ENCODE results near the gene XIAP.

The XIAP gene

DNA sequence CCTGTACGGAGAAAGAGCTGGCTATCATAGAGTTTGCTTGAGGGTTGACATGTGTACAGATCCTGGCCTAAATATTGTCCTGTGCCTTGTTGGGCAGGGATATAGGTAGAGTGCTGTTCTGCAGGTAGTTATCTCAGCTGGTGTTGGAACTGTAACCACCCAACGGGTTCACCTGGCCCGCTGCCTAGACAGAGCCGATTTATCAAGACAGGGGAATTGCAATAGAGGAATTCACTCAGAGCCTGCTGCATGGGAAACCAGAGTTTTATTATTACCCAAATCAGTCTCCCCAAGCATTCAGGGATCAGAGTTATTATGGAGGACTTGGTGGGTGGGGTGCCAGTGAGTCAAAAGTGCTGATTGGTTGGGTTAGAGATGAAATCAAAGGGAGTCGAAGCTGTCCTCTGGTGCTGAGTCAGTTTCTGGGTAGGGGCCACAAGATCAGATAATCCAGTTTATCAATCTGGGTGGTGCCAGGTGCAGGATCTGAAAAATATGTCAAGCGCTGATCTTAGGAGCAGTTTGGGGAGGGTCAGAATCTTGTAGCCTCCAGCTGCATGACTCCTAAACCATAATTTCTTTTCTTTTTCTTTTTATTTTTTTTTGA, 42.5 kb upstream of the XIAP start:
- TF ChIP-seq, protein P1, sequence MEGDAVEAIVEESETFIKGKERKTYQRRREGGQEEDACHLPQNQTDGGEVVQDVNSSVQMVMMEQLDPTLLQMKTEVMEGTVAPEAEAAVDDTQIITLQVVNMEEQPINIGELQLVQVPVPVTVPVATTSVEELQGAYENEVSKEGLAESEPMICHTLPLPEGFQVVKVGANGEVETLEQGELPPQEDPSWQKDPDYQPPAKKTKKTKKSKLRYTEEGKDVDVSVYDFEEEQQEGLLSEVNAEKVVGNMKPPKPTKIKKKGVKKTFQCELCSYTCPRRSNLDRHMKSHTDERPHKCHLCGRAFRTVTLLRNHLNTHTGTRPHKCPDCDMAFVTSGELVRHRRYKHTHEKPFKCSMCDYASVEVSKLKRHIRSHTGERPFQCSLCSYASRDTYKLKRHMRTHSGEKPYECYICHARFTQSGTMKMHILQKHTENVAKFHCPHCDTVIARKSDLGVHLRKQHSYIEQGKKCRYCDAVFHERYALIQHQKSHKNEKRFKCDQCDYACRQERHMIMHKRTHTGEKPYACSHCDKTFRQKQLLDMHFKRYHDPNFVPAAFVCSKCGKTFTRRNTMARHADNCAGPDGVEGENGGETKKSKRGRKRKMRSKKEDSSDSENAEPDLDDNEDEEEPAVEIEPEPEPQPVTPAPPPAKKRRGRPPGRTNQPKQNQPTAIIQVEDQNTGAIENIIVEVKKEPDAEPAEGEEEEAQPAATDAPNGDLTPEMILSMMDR (IDR thresholded peaks at IDR 0.05; ENCODE audit: low read depth, low read length, poor library complexity, severe bottlenecking): no peak
- TF ChIP-seq EZH2phosphoT487 (IDR thresholded peaks at IDR 0.05; ENCODE audit: borderline replicate concordance, low read length): no peak
- H3F3A ChIP-seq (ENCODE audit: control insufficient read depth, insufficient read depth): no peaks in the 10 kb centered on the region
- H3K4me3 ChIP-seq (ENCODE audit: low read length): no peak overlapping the region
- H3K9me3 ChIP-seq (ENCODE audit: control insufficient read depth, insufficient read depth, low read length): no peaks in the 10 kb centered on the region
- no peaks in the 10 kb centered on the region for H3K79me2 ChIP-seq (ENCODE audit: control insufficient read depth, low read length)
- no peaks in the 10 kb centered on the region for H3K36me3 ChIP-seq (ENCODE audit: control insufficient read depth, low read length)
- no peaks in the 10 kb centered on the region for H3K9me2 ChIP-seq (replicated peaks; ENCODE audit: control insufficient read depth, low read length)
- H3K4me1 ChIP-seq (ENCODE audit: control insufficient read depth, low read length): no peaks in the 10 kb centered on the region
- H3K27ac ChIP-seq (ENCODE audit: low read depth, low read length): no peak overlapping the region
- no peak overlapping the region for H3K4me2 ChIP-seq (ENCODE audit: low read length)
- H3K27me3 ChIP-seq (ENCODE audit: control insufficient read depth, low read length): no peaks in the 10 kb centered on the region
- H4K20me1 ChIP-seq (ENCODE audit: control insufficient read depth, insufficient read depth, low read depth, low read length): no peaks in the 10 kb centered on the region

DNA sequence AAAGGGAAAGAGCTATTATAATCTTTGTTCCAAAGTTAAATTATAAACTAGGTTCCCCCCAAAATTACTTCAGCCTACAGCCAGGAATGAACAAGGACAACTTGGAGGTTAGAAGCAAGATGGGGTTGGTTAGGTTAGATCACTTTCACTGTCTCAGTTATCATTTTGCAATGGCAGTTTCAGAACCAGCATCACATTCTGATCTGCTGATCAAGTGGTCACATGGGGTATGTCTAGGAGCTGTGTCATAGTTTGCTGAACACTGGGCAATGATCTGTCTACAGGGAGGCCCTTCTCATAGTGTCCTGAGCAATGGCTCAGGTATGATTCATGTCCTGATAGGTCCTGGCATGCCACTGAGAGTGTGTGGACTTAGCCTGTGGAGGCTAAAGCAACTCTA, 41.6 kb upstream of the XIAP start:
- no peak overlapping the region for H3K27ac ChIP-seq (ENCODE audit: low read depth, low read length)
- no peaks in the 10 kb centered on the region for H3K36me3 ChIP-seq (ENCODE audit: control insufficient read depth, low read length)
- H3K4me3 ChIP-seq (ENCODE audit: low read length): no peak overlapping the region
- H3K4me1 ChIP-seq (ENCODE audit: control insufficient read depth, low read length): no peaks in the 10 kb centered on the region
- TF ChIP-seq, protein P1 (IDR thresholded peaks at IDR 0.05; ENCODE audit: low read depth, low read length, poor library complexity, severe bottlenecking): no peak
- TF ChIP-seq EZH2phosphoT487 (IDR thresholded peaks at IDR 0.05; ENCODE audit: borderline replicate concordance, low read length): no peak
- H4K20me1 ChIP-seq (ENCODE audit: control insufficient read depth, insufficient read depth, low read depth, low read length): no peaks in the 10 kb centered on the region
- no peaks in the 10 kb centered on the region for H3K9me3 ChIP-seq (ENCODE audit: control insufficient read depth, insufficient read depth, low read length)
- no peaks in the 10 kb centered on the region for H3F3A ChIP-seq (ENCODE audit: control insufficient read depth, insufficient read depth)
- H3K9me2 ChIP-seq (replicated peaks; ENCODE audit: control insufficient read depth, low read length): no peaks in the 10 kb centered on the region
- no peaks in the 10 kb centered on the region for H3K27me3 ChIP-seq (ENCODE audit: control insufficient read depth, low read length)
- no peak overlapping the region for H3K4me2 ChIP-seq (ENCODE audit: low read length)
- no peaks in the 10 kb centered on the region for H3K79me2 ChIP-seq (ENCODE audit: control insufficient read depth, low read length)

DNA sequence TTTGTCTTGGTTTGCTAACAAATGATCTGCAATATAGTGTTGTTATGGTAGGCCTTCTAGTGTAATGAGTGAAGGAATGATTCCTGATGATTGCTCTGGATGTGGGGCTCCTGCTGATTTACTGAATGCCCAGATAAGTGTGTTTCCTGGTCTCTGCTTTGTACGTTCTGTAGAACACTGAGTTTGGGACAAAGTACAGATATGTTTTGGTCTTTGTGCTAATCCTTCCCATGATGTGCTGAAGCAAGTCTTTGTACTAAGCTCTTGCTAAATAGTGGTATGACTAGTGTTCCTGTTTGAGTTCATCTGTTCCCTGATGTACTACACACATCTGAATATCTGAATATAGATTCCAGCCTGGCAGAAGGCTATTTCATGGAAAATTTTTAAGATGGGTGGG, 36.9 kb upstream of the XIAP start:
- H3K4me3 ChIP-seq (ENCODE audit: low read length): no peak overlapping the region
- no peaks in the 10 kb centered on the region for H3K79me2 ChIP-seq (ENCODE audit: control insufficient read depth, low read length)
- no peaks in the 10 kb centered on the region for H3F3A ChIP-seq (ENCODE audit: control insufficient read depth, insufficient read depth)
- TF ChIP-seq, protein P1 (IDR thresholded peaks at IDR 0.05; ENCODE audit: low read depth, low read length, poor library complexity, severe bottlenecking): no peak
- no peak for TF ChIP-seq EZH2phosphoT487 (IDR thresholded peaks at IDR 0.05; ENCODE audit: borderline replicate concordance, low read length)
- H3K9me2 ChIP-seq (replicated peaks; ENCODE audit: control insufficient read depth, low read length): no peaks in the 10 kb centered on the region
- no peak overlapping the region for H3K4me2 ChIP-seq (ENCODE audit: low read length)
- H4K20me1 ChIP-seq (ENCODE audit: control insufficient read depth, insufficient read depth, low read depth, low read length): no peaks in the 10 kb centered on the region
- H3K9me3 ChIP-seq (ENCODE audit: control insufficient read depth, insufficient read depth, low read length): no peaks in the 10 kb centered on the region
- H3K27me3 ChIP-seq (ENCODE audit: control insufficient read depth, low read length): no peaks in the 10 kb centered on the region
- no peaks in the 10 kb centered on the region for H3K4me1 ChIP-seq (ENCODE audit: control insufficient read depth, low read length)
- no peaks in the 10 kb centered on the region for H3K36me3 ChIP-seq (ENCODE audit: control insufficient read depth, low read length)
- no peak overlapping the region for H3K27ac ChIP-seq (ENCODE audit: low read depth, low read length)

Measured in DOHH2 (cell line).